ENCODE measurements around the gene ARHGAP44.

Gene ARHGAP44, protein sequence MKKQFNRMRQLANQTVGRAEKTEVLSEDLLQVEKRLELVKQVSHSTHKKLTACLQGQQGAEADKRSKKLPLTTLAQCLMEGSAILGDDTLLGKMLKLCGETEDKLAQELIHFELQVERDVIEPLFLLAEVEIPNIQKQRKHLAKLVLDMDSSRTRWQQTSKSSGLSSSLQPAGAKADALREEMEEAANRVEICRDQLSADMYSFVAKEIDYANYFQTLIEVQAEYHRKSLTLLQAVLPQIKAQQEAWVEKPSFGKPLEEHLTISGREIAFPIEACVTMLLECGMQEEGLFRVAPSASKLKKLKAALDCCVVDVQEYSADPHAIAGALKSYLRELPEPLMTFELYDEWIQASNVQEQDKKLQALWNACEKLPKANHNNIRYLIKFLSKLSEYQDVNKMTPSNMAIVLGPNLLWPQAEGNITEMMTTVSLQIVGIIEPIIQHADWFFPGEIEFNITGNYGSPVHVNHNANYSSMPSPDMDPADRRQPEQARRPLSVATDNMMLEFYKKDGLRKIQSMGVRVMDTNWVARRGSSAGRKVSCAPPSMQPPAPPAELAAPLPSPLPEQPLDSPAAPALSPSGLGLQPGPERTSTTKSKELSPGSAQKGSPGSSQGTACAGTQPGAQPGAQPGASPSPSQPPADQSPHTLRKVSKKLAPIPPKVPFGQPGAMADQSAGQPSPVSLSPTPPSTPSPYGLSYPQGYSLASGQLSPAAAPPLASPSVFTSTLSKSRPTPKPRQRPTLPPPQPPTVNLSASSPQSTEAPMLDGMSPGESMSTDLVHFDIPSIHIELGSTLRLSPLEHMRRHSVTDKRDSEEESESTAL

DNA sequence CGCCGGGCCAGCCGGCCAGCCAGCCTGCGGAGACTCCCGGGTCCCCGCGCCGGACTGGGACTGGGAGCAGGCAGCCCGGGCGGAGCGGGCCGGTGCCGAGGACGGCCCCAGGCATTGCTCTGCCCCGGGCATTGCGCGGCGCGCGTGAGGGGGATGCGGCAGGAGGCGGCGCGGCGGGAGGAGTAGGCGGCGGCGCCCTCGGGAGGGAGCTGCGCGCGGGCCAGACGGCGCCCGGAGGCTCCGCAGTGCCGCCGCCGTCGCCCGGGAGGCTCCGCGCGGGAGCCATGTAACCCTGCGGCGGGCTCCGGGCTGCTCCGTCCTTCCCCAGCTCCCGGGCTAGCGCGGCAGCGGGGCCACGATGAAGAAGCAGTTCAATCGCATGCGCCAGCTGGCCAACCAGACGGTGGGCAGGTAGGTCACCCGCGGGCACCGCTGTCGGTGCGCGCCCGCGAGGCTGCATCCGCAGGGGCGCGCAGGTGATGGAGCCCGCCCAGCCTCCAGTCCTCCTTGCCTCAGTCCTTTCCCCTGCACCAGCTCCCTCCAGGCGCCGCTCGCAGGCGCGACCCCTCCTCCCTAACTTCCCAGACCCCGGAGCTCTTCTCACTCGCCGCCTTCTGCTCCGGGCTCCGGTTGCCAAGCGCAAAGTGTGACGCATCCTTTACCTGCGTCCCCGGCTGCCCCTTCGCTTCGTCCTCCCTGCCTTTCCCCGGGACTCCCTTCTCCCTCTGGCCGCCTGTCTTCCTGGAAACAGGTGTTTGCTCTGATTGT, at the start of gene ARHGAP44:
Gene ARHGAP44, plus strand, starts transcription at position 18 of the 768 bp plus-strand sequence. Its CDS starts 341 bp downstream, at position 359.
- DNase-seq (ENCODE audit: low spot score) = no peak

DNA sequence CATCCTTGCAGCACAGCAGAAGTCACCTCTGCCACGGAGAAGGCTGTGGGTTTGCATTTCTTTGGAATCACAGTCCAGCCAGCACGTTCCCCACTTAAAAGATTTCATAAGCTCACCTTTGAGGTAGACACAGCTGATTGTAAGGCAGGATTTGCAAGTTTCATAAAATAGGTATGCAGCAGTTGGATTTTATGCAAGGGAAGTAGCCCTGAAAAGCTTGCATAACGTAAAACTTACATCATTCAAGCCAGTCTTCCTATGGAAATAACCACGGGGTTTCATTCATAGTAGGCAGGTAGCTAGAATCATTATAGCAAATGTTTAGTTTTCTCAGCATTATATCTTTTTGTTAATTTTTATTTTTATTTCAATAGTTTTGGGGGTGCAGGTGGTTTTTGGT, 49.8 kb upstream of the ARHGAP44 start:
- no peak for DNase-seq (ENCODE audit: low spot score)

DNA sequence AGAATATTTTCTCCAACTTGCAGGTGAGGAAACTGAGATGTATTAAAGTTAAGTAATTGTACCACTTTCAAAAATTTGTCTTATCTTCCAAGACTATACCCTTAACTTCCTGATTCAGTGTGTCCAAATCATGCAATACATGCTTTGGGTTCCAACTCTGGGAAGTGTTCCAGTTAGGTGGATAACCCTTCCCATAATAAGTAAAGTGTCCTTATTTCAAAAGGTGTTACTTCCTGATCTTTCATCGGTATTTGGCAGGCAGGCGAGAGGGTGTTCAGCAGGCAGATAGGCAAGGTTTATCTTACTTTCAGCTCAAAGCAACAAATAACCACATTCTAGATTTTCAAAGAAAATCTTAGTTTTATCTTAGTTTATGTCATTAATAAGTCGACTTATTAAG, 46.3 kb upstream of the ARHGAP44 start:
- no peak for DNase-seq (ENCODE audit: low spot score)

DNA sequence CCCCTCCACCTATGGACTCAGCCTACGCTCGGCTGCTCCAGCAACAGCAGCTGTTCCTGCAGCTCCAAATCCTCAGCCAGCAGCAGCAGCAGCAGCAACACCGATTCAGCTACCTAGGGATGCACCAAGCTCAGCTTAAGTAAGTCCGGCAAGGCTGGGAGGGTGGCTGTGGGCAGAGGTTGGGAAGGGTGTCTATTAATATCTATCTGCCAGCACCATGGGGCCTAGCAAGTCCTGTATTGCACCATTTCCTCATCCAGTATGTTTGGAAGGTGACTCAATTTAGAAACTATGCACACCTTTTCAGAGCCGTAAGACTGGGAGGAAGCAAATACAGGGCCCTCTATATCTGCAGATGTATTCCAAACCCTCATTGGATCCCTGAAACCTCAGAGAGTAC, 45.0 kb upstream of the ARHGAP44 start:
- DNase-seq (ENCODE audit: low spot score) = no peak

DNA sequence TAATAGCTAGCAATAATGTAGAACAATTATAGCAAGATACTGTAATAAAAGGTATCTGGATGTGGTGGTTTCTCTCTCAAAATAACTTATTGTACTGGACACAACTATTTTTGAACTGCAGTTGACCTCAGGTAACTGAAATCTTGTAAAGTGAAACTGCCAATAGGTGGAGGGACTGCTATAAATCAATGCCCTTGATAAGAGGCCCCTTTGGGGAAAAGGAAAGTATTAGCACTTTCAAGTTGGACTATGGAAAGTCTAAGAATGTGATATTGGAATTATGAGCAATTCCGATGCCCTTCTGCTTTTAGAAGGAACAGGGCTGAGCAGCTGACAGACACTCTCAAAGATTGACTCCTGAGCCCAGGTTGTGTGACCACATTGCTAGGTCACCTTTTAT, 44.5 kb upstream of the ARHGAP44 start:
- no peak for DNase-seq (ENCODE audit: low spot score)

DNA sequence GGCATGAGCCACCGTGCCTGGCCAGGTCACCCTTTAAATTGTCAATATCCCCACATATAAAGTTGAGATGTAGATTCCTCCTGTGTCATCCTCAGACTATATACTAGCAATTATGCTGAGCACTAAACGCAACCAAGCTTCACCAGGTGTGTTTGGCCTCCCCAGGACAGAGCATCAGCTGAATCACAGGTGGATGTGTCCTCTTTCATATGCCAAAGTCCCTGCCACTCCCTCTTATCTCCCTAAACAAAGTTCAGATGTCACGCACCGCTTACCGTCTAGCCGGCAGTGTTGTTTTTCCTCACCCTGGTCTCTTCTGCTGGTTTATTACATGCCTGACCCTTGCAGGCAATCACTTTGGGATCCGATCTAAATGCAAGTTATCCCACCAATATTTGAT, 43.8 kb upstream of the ARHGAP44 start:
- DNase-seq (ENCODE audit: low spot score) = no peak

DNA sequence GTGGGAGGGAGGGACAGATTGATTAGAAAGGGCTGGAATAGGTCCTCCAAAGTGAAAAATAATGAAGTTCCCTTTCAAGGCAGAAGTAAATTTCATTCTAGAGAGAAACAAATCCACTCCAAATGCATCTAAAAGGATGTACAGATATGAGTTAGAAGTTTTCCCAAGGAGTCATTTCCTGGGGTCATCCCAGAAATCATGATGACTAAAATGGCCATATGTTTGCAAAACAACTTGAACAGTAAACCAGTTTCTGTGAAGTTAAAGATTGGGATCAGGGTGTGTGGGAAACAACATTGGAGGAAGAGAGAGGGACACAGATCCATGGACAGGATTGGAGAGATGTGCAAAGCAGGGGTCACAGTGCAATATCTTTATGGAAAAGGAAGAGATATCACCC, 32.5 kb upstream of the ARHGAP44 start:
- no peak for DNase-seq (ENCODE audit: low spot score)

DNA sequence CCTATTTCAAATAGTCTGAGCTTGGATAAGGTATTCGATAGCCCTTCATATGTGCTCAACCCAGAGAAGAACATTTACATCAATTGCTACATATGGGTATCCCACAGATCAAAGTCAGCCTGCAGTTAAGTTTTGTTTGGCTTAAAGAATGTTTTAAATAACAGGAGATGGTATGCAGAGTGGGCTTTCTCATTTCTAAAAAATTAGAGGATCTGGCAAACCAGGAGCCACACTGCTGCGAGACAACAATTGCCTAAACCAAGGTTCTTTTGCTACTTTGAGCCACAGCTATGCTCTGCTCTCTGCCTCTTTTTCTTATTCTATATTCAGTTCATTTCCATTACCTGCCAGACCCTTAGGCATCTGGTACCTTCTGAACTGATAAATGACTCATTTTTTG, 30.2 kb upstream of the ARHGAP44 start:
- DNase-seq (ENCODE audit: low spot score) = no peak

DNA sequence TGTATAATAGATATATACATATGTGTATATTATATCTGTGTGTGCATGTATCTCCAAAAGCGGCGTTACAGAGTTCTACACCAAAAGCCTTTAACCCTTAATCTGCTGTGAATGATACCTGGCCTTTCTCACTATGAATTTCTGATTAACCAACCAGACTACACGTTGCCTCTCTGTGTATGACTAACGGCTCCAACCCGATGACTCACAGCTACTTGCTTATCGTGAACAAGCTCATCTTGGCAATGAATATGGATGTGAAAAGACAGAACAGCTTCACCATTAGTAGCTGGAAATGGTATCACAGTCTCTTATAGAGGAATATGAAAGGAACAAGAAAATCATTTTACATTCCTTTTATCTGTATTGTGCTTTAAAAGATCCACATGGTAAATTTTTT, 23.8 kb upstream of the ARHGAP44 start:
- DNase-seq (ENCODE audit: low spot score) = no peak

DNA sequence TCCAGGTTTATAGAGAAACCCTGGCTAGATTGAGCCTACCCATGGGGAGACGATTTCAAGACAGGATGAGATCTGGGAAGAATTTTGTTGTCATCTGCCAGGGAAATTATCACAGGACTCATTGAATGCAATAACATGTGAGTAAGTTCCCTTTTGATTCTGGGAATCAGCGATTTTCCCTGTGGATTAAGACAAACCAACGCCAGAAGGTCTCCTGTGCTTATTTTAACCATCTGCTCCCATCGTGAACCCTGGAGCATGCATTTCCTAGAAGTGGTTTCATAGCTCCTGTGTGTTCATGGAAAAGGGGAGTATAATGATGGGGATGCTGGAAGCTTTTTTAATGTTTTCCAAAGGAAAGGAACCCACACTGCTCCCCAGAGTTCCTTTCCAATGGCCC, 21.0 kb upstream of the ARHGAP44 start:
- DNase-seq (ENCODE audit: low spot score) = no peak

DNA sequence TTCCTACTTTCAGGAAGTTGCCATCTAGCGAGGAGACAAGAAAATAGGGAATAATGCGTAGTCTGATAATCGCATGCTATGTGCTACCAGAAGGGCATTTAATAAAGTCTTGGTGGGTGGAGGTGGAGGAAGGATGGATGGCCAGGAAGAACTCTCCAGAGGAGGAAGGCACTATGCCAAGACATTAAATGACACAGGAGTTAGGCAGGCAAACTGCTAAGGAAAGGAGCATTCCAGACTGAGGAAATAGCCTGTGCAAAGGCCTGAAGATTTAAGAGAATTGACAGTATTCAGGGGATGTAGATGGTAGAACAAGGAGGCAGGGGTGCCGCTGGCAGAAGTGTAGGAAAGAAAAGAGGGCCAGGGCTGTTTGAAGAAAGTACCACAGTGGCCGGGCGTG, 19.3 kb upstream of the ARHGAP44 start:
- no peak for DNase-seq (ENCODE audit: low spot score)

DNA sequence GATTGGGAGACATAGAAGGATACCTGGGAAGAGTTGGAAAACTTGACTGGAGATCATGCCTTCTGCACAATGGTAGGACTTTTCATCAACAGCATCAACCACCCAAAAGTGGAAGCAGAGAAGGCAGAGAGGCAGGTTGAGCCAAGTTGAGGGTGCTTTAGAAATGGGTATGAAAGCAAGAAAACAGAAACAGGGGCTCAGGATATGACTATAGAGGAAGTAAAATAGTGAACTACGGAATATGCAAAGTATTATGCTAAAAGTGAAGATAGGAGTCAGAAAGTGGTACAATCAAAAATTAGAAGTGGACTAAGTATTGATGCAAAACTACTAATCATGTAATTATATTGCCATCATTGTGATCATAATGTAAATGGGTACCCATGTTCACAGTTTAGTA, 16.1 kb upstream of the ARHGAP44 start:
- no peak for DNase-seq (ENCODE audit: low spot score)

DNA sequence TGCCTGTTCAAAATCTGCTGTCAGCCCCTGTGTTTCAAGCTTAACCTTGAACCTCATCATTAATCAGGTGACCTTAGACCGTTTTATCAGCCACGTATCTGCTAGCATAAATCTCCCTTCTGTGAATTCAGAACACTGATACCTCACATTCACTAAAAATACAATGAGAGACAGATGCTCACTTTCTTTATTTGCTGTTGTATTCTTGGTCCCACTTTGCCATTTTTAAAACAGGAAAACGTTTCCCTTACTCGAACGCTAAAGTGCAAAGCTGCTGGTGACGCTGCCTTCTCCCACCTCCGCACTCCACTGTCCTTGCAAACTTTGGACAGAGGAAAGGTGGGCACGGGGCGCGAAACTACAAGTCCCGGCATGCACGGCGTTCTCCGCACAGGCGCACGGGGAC, 220 bp upstream of the ARHGAP44 start:
- DNase-seq (ENCODE audit: low spot score) = no peak

DNA sequence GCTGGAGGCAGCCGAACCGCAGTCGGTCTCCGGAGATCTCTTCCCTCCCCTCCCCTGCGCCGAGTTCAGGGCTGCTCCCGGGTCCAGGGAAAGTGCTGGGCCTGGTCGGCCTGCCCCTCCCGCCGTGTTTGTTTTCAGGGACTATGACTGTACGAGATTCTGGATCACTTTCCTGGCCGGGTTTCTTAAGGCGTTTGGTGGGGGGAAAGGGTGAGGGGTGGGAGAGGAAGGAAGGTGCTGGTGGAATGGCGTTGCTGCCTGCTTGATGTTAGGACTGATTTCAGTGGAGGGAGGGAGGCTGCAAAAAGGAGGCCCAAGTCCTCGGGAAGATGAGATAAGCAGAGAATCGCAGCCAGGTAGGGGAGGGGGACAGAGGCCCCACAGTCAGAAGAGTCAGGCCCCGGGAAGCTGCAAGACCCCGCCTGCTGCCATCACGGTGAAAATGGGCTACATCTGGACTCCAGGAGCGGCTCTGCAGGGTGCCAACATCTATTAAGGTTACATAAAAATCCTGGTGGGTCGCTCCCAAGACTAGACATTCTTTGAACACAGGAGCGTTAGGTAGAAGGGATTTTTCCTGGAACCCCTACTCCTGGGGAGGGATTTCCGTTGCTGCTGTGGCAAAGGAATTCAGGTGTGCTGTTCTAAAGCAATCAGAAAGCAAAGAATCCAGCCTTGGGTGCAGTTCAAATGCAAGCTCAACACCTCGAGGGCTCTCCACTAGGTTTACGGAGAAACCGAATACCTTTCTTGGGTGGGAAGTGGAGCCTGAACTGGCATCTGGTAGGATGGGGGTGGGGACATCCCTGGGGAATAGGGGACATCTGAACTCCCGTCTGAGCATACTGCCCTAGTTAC, 1.2 kb downstream of the ARHGAP44 start:
- DNase-seq (ENCODE audit: low spot score) = no peak

DNA sequence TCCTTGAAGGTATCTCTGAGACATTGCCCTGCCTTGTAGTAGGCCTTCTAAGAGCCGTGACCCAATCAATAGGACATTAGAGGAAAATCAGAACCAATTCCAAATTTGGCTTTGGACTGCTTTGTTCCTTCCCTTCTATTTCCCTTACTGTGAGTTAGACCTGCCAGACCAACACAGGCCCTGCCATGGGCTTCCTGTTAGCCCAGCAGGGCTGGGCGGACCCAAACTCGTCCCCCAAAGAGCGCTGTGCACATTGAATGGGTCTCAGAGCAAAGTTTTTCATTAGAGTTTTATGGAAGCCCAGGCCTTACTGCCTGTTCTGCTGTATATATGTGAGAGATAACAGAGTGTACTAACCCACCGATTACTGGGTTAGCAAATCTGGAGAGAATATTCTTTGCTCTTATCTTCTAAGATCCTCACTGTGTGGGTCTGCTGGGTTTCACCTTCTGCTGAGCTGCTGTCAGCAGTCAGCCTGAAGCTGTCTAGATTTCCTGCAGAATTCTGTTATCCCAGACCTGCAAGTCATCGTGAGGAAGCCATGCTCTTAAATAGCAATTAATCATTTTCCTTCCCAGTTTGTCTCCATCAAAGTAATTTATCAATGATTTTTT, 5.7 kb downstream of the ARHGAP44 start:
- DNase-seq (ENCODE audit: low spot score) = no peak

DNA sequence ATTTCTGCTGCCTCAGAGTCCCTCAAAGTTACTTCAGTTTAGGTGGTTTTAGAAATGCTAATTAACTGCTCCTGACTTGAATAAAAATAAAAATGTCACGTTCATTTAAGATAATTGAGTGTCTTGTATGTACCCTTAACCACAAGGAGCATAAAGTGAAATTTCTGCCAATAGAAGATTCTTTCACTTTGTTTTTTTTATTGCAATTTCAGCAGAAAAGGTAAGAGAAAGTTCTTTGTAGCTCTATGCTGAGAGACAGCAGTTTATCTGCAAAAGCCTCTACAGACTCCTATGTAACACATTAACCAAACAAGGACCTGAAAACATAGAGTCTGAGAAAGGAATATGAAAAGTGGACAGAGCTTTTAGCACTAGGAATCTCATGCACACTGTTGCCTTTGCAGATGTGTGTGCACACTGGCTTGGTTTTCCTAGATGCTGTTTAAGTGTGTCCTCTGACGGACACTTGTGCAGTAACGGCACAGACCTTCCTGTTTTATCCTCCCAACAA, 11.6 kb downstream of the ARHGAP44 start:
- DNase-seq (ENCODE audit: low spot score) = no peak

DNA sequence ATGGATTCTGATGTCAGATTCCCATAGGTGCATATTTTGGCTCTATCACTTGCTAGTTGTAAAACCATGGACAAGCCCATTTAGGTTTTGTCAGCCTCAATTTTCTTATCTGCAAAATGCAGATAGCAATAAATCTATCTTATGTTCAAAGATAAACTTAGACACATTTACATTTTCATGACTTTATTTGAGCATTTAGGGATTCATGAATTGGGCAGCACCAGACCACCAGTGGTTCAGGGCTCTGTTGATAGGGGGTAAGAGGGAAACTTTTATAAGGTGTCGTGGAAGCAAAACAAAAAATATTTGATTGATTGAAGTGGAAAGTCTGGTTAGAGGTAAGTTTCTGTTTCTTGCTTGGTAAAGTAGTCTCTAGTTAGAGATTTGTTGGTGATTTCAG, 17.3 kb downstream of the ARHGAP44 start:
- DNase-seq (ENCODE audit: low spot score) = no peak

DNA sequence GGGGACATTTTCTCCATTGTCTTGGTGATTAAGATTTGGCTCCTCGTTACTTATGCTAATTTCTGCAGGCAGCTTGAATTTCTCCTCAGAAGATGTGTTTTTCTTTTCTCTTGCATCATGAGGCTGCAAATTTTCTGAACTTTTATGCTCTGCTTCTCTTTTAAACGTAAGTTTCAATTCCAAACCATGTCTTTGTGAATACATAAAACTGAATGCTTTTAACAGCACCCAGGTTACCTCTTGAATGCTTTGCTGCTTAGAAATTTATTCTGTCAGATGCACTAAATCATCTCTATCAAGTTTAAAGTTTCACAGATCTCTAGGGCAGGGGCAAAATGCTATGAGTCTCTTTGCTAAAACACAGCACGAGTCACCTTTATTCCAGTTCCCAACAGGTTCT, 19.4 kb downstream of the ARHGAP44 start:
- DNase-seq (ENCODE audit: low spot score) = no peak

DNA sequence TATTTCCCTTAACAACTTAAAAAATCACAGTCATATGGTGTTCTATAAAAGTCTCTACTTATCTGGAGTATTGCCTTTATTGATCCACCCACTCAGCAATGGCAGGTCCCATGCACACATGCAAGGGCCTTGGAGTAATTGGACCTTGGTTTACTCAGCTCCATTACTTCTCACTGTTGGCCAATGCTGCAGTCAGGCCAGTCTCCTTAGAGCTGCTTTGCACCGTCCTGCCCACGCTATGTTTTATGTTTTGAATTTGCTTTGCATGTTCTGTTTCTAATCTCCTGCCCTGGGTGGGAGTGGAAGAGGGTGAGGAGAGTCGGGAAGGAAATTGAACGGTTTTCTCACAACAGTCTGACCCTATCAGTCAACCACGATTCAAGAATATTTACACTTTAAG, 23.6 kb downstream of the ARHGAP44 start:
- no peak for DNase-seq (ENCODE audit: low spot score)

DNA sequence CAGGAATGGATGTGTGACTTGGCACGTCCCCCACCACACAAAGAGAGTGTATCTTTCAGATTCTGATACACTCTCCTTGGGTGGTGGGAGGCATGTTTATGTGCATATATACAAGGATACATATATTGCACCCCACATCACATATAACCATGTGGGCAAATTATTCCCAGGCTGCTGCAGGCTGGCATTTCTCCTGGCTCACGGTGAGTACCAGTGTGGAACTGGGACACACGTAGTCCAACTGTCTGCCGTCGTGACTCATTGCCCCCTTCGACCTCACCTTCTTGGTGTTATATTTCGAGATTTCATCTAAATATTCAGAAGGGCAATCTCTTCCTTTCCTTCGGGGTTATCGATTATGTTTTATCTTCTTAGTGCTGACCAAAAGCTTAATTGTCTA, 24.4 kb downstream of the ARHGAP44 start:
- DNase-seq (ENCODE audit: low spot score) = no peak

DNA sequence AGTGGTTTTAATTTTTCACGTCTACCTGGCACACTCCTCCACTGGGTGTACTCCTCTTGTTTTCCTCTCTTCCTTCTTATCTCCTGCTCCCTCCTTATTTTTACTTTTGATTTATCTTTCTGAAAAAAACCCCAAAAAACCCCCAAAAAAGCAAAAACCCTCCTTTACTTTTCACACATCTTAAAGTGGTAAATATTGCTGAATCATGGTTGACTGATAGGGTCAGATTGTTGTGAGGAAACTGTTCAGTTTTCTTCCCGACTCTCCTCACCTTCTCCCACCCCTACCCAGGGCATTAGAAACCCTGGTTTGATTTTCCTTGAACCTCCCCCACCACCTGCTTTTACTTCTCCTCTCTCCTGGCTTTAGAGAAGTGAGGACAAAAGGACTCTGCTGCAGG, 25.4 kb downstream of the ARHGAP44 start:
- no peak for DNase-seq (ENCODE audit: low spot score)

Measured in hematopoietic multipotent progenitor cell treated with erythropoietin and hydrocortisone succinate and interleukin-3 and kit ligand, for 15 days (in vitro differentiated cells).